PC-3 (cell line): ENCODE measurements around the gene SIPA1L3. TPM values are rescaled to one million over a fixed set of nuclear protein-coding genes. Genes with fewer than 3 reads are reported as not detected.

ENCODE experiments used
- ATAC-seq: fragments of 200-7000 bp; cut with Tn5 transposase; 2 replicates; pipeline ENCODE4 v1.9.1; 2020; ENCODE audit warnings: mild to moderate bottlenecking, moderate library complexity
- BruUV-seq: library from RNA; stranded (reverse); fragments of 400-500 nt; replicated peaks from 2 replicates; lab custom pipeline; 2021; lab: Mats Ljungman, UMichigan
- CTCF ChIA-PET: fragments of 300-600 bp; sonication (Branson Sonifier 250); formaldehyde crosslinking; loops from one replicate; lab custom pipeline; 2022; ENCODE audit warnings: antibody characterized with exemption; lab: Charles Lee
- POLR2A ChIA-PET: fragments of 300-600 bp; sonication (Branson Sonifier 250); formaldehyde crosslinking; loops from one replicate; lab custom pipeline; 2022; ENCODE audit warnings: antibody characterized with exemption; ENCODE audit not compliant: unreplicated experiment; lab: Charles Lee
- DNase-seq: peaks from one replicate; pipeline ENCODE4 v3.0.0-alpha.2; 2015
- H2AFZ ChIP-seq: fragments of 300-600 bp; sonication (generic); 2 replicates; pipeline ENCODE4 v1.6.0; 2016; ENCODE audit warnings: antibody characterized with exemption, low read length
- H3F3A ChIP-seq: fragments of 300-600 bp; sonication (generic); one replicate; pipeline ENCODE4 v1.6.0; 2017; ENCODE audit warnings: antibody characterized with exemption, low read length, control low read depth, mild to moderate bottlenecking; ENCODE audit not compliant: unreplicated experiment
- H3K27ac ChIP-seq: fragments of 300-600 bp; sonication (generic); 2 replicates; pipeline ENCODE4 v1.5.1; 2016; ENCODE audit warnings: mild to moderate bottlenecking, low read length
- H3K27me3 ChIP-seq: fragments of 300-600 bp; sonication (generic); 2 replicates; pipeline ENCODE4 v1.6.1; 2016; ENCODE audit warnings: low read length, mixed read lengths
- H3K36me3 ChIP-seq: fragments of 300-600 bp; sonication (generic); 2 replicates; pipeline ENCODE4 v1.6.1; 2016; ENCODE audit warnings: low read depth, mixed run types, low read length, mixed read lengths
- H3K4me1 ChIP-seq: fragments of 300-600 bp; sonication (generic); 2 replicates; pipeline ENCODE4 v1.5.1; 2016; ENCODE audit warnings: low read length; ENCODE audit not compliant: insufficient read depth
- H3K4me2 ChIP-seq: fragments of 300-600 bp; sonication (generic); 2 replicates; pipeline ENCODE4 v1.6.0; 2016; ENCODE audit warnings: low read length
- H3K4me3 ChIP-seq: fragments of 300-600 bp; sonication (generic); 2 replicates; pipeline ENCODE4 v1.5.1; 2016; ENCODE audit warnings: mild to moderate bottlenecking, low read length, mixed read lengths
- H3K79me2 ChIP-seq: fragments of 300-600 bp; sonication (generic); 2 replicates; pipeline ENCODE4 v1.6.1; 2017; ENCODE audit warnings: low read length, mixed read lengths
- H3K9ac ChIP-seq: fragments of 300-600 bp; sonication (generic); 2 replicates; pipeline ENCODE4 v1.6.0; 2016; ENCODE audit warnings: mild to moderate bottlenecking, low read length
- H3K9me2 ChIP-seq: fragments of 300-600 bp; sonication (generic); replicated peaks from 2 replicates; pipeline ENCODE4 v1.6.1; 2016; ENCODE audit warnings: mixed run types, low read length, mixed read lengths
- H3K9me3 ChIP-seq: fragments of 300-600 bp; sonication (generic); 2 replicates; pipeline ENCODE4 v1.6.1; 2016; ENCODE audit warnings: low read length, mixed read lengths
- H4K20me1 ChIP-seq: fragments of 300-600 bp; sonication (generic); 2 replicates; pipeline ENCODE4 v1.6.1; 2016; ENCODE audit warnings: low read length, mixed read lengths
- CTCF ChIP-seq: fragments of 300-600 bp; sonication (generic); conservative IDR thresholded peaks from 2 replicates; pipeline ENCODE4 v1.5.1; 2017; ENCODE audit warnings: antibody characterized with exemption, low read depth, mild to moderate bottlenecking, low read length
- EZH2 ChIP-seq: fragments of 300-600 bp; sonication (generic); IDR thresholded peaks from one replicate; pipeline ENCODE4 v1.6.1; 2017; ENCODE audit warnings: antibody characterized with exemption, mild to moderate bottlenecking, low read length; ENCODE audit not compliant: unreplicated experiment
- EZH2phosphoT487 ChIP-seq: fragments of 300-600 bp; sonication (generic); IDR thresholded peaks from 2 replicates; pipeline ENCODE4 v1.6.1; 2018; ENCODE audit warnings: mild to moderate bottlenecking, antibody characterized with exemption, low read length, borderline replicate concordance
- intact Hi-C: fragments of 100-400 bp; cut with micrococcal nuclease; formaldehyde crosslinking; loops from 2 replicates; pipeline ENCODE4 v1.9.0; 2023
- total RNA-seq: library from RNA; depleted of rRNA; stranded (reverse); fragments of >200 nt; gene quantifications from 2 replicates; pipeline ENCODE4 v1.2.3, GENCODE V29; 2014

SIPA1L3 gene
- total RNA-seq, 1 experiment from 2014 or later, result 38.7 TPM

- Histone ChIP-seq H3K4me3 (no peak overlapping the region), H3K9ac (no peak overlapping the region), H3F3A (no peaks in the 10 kb centered on the region), H3K4me1 (no peaks in the 10 kb centered on the region), H3K27ac (no peak overlapping the region), H3K36me3 (no peaks in the 10 kb centered on the region), H3K9me2 (no peaks in the 10 kb centered on the region), H3K9me3 (no peaks in the 10 kb centered on the region), H4K20me1 (no peaks in the 10 kb centered on the region), H3K4me2 (no peak overlapping the region), H2AFZ (no peak overlapping the region), H3K79me2 (no peaks in the 10 kb centered on the region), H3K27me3 (0 out of 2 replicates have a peak, but pooled peaks cover 2% of the 10 kb centered on the region)
- ATAC-seq (no peak), DNase-seq (no peak)
- POLR2A ChIA-PET, result no interaction called here
- TF ChIP-seq CTCF (no peak), EZH2phosphoT487 (no peak), EZH2 (no peak)
- BruUV-seq, result no TSS peak
- intact Hi-C loops, result no loop called here
- CTCF ChIA-PET, result no interaction called here
These were observed 324.9 kb downstream of the SIPA1L3 start for GRCh38 chr19:38231918-38232317.

GRCh38 chr19:38233740-38234251 is 326.8 kb downstream of the SIPA1L3 start:
- Histone ChIP-seq H3K4me1 (no peaks in the 10 kb centered on the region), H3K9me2 (no peaks in the 10 kb centered on the region), H2AFZ (peak overlapping the region; percentile 83), H3K27ac (no peak overlapping the region), H4K20me1 (no peaks in the 10 kb centered on the region), H3K9me3 (no peaks in the 10 kb centered on the region), H3K9ac (no peak overlapping the region), H3K36me3 (no peaks in the 10 kb centered on the region), H3K4me2 (no peak overlapping the region), H3F3A (no peaks in the 10 kb centered on the region), H3K4me3 (no peak overlapping the region), H3K27me3 (0 out of 2 replicates have a peak, but pooled peaks cover 2% of the 10 kb centered on the region), H3K79me2 (no peaks in the 10 kb centered on the region)
- intact Hi-C loops, result no loop called here
- DNase-seq (peak; percentile 84), ATAC-seq (peak; percentile 75)
- CTCF ChIA-PET, result no interaction called here
- POLR2A ChIA-PET, result interaction anchor here (0.6 kb wide), 1 partner anchor 101 kb away, joined by 6 read pairs; no protein-coding TSS in a partner anchor
- no TSS peak for BruUV-seq
- TF ChIP-seq EZH2phosphoT487 (no peak), CTCF (peak; percentile 85)

- Histone ChIP-seq H4K20me1 (no peaks in the 10 kb centered on the region), H3K4me3 (no peak overlapping the region), H3K9me2 (no peaks in the 10 kb centered on the region), H3K79me2 (no peaks in the 10 kb centered on the region), H3K27ac (no peak overlapping the region), H3K9me3 (no peaks in the 10 kb centered on the region), H3K4me2 (no peak overlapping the region), H3F3A (no peaks in the 10 kb centered on the region), H3K9ac (no peak overlapping the region), H3K36me3 (no peaks in the 10 kb centered on the region), H2AFZ (no peak overlapping the region), H3K4me1 (no peaks in the 10 kb centered on the region), H3K27me3 (no peaks in the 10 kb centered on the region)
- no peak for TF ChIP-seq EZH2
- no peak for TF ChIP-seq CTCF
- no peak for TF ChIP-seq EZH2phosphoT487
- POLR2A ChIA-PET, result interaction anchor here (0.5 to 0.6 kb wide), 2 partner anchors 96 to 100 kb away, joined by 3 to 6 read pairs; no protein-coding TSS in a partner anchor
- intact Hi-C loops, result no loop called here
- peak; percentile 54 for ATAC-seq
- no TSS peak for BruUV-seq
- DNase-seq, result peak; percentile 30
- CTCF ChIA-PET, result interaction anchor here (0.8 to 1.1 kb wide), 5 partner anchors 9 to 332 kb away, joined by 3 to 9 read pairs (median 6); no protein-coding TSS in a partner anchor
These were observed 327.6 kb downstream of the SIPA1L3 start for GRCh38 chr19:38234615-38235014.
